Measurements from ENCODE around the gene ABHD16A. TPM values are rescaled to one million over a fixed set of nuclear protein-coding genes. Genes with fewer than 3 reads are reported as not detected.

ABHD16A gene
- total and polyA plus RNA-seq, 2 of the 13 experiments (the other 11 are each of a cell fraction or from before 2014, with no cell fraction given) = 43.5 to 45.4 TPM

- TF ChIP-seq ZNF646 (CRISPR knock-in tag; IDR thresholded peaks at IDR 0.05) (no peak), ZNF776 (CRISPR knock-in tag; IDR thresholded peaks at IDR 0.05) (no peak), ZNF337 (CRISPR knock-in tag; IDR thresholded peaks at IDR 0.05; ENCODE audit: borderline replicate concordance, low read depth) (no peak), GPN1 (CRISPR knock-in tag; IDR thresholded peaks at IDR 0.05; ENCODE audit: borderline replicate concordance) (no peak), RBAK (CRISPR knock-in tag; IDR thresholded peaks at IDR 0.05) (no peak), THAP8 (CRISPR knock-in tag; IDR thresholded peaks at IDR 0.05; ENCODE audit: borderline replicate concordance) (no peak), EED (CRISPR knock-in tag; IDR thresholded peaks at IDR 0.05) (no peak), ZBTB42 (CRISPR knock-in tag; IDR thresholded peaks at IDR 0.05) (0 out of 2 replicates have a peak, but pooled peaks have one; percentile 86), NFKBIZ (CRISPR knock-in tag; IDR thresholded peaks at IDR 0.05) (peak; percentile 95; the same call in 1 of the 2 replicates), SRY (CRISPR knock-in tag; IDR thresholded peaks at IDR 0.05) (peak; percentile 82; the same call in 1 of the 2 replicates), ZNF788 (CRISPR knock-in tag; IDR thresholded peaks at IDR 0.05; ENCODE audit: borderline replicate concordance) (peak; percentile 52; the same call in 1 of the 2 replicates), ZNF263 (CRISPR knock-in tag; IDR thresholded peaks at IDR 0.05) (peak; percentile 86), ZBTB21 (CRISPR knock-in tag; IDR thresholded peaks at IDR 0.05) (no peak), ZNF883 (CRISPR knock-in tag; IDR thresholded peaks at IDR 0.05; ENCODE audit: not compliant biosample characterization) (peak; percentile 35), FOXK1 (CRISPR knock-in tag; IDR thresholded peaks at IDR 0.05; ENCODE audit: borderline replicate concordance, low read depth) (peak; percentile 9; the same call in 1 of the 2 replicates), AGO1 (IDR thresholded peaks at IDR 0.05; ENCODE audit: low read depth, low read length, poor library complexity, severe bottlenecking) (no peak), ZBTB14 (CRISPR knock-in tag; IDR thresholded peaks at IDR 0.05) (no peak), KDM5A (IDR thresholded peaks at IDR 0.05; ENCODE audit: borderline replicate concordance, low read length) (peak; percentile 63)
Measured at GRCh38 chr6:31736021-31736767, 33.1 kb upstream of the ABHD16A start, which contains the start of gene CLIC1 (continued).
